Hepatocyte (in vitro differentiated cells): Measurements from ENCODE around the gene PEX11B.

Source experiments
- EZH2phosphoT487 ChIP-seq: fragments of 200-600 bp; sonication (generic); IDR thresholded peaks from one replicate; pipeline ENCODE4 v1.6.1; 2018; ENCODE audit warnings: antibody characterized with exemption, mild to moderate bottlenecking, low read depth, moderate library complexity; ENCODE audit not compliant: unreplicated experiment, severe bottlenecking
- TF ChIP-seq, protein P1 (sequence below): fragments of 200-600 bp; sonication (generic); IDR thresholded peaks from 2 replicates; pipeline ENCODE4 v1.5.1; 2016; ENCODE audit warnings: antibody characterized with exemption, mild to moderate bottlenecking; ENCODE audit not compliant: poor library complexity

DNA sequence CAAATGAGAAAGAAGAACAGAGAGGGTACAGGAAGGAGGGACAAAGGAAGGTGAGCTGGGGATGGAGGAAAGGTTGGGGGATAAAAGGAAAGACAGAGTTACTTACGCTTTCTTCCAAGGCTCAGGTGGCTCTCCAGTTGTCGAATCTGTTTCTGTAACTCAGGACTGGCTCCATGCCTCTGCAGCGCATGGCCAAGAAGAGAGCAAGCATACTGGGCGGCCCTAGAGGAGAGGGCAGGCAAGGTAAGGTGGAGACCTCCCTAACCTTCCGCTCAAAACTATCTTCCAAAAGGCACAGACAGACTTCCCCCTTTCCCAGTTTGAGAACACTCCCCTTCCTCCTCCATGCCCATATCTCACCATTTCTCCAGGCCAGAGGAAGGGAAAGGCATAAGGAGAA, 922 bp downstream of the PEX11B start:
- TF ChIP-seq, protein P1, sequence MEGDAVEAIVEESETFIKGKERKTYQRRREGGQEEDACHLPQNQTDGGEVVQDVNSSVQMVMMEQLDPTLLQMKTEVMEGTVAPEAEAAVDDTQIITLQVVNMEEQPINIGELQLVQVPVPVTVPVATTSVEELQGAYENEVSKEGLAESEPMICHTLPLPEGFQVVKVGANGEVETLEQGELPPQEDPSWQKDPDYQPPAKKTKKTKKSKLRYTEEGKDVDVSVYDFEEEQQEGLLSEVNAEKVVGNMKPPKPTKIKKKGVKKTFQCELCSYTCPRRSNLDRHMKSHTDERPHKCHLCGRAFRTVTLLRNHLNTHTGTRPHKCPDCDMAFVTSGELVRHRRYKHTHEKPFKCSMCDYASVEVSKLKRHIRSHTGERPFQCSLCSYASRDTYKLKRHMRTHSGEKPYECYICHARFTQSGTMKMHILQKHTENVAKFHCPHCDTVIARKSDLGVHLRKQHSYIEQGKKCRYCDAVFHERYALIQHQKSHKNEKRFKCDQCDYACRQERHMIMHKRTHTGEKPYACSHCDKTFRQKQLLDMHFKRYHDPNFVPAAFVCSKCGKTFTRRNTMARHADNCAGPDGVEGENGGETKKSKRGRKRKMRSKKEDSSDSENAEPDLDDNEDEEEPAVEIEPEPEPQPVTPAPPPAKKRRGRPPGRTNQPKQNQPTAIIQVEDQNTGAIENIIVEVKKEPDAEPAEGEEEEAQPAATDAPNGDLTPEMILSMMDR, result no peak
- no peak for TF ChIP-seq EZH2phosphoT487
